IMR-90 (cell line): ENCODE results near the gene COPZ1. TPM values are rescaled to one million over a fixed set of nuclear protein-coding genes. Genes with fewer than 3 reads are reported as not detected.

ENCODE experiments used
- ATAC-seq: fragments of 200-7000 bp; cut with Tn5 transposase; 2 replicates; pipeline ENCODE4 v1.9.1; 2020; ENCODE audit warnings: low read depth, mild to moderate bottlenecking, moderate library complexity
- BruUV-seq: library from RNA; stranded (reverse); fragments of 400-500 nt; replicated peaks from 2 replicates; lab custom pipeline; 2021; lab: Mats Ljungman, UMichigan
- CTCF ChIA-PET: fragments of 300-600 bp; formaldehyde crosslinking; extraction: SDS; loops from one replicate; lab custom pipeline; 2021; ENCODE audit warnings: antibody characterized with exemption; lab: Yijun Ruan, JAX
- POLR2A ChIA-PET: fragments of 300-600 bp; sonication (Branson Sonifier 250); formaldehyde crosslinking; loops from one replicate; lab custom pipeline; 2022; ENCODE audit warnings: antibody characterized with exemption; ENCODE audit not compliant: unreplicated experiment; lab: Charles Lee
- DNase-seq: peaks from one replicate; pipeline ENCODE4 v3.0.0; 2013
- H2AFZ ChIP-seq: replicated peaks from 2 replicates; pipeline ENCODE3; 2013; ENCODE audit warnings: low read length, mild to moderate bottlenecking; ENCODE audit not compliant: poor library complexity
- H2AK5ac ChIP-seq: 2 replicates; pipeline ENCODE4 v1.6.1; 2013; ENCODE audit warnings: low read depth, low read length, inconsistent platforms
- H2AK9ac ChIP-seq: replicated peaks from 2 replicates; pipeline ENCODE3; 2013; ENCODE audit warnings: mild to moderate bottlenecking, low read depth, low read length, moderate library complexity; ENCODE audit not compliant: poor library complexity
- H2BK120ac ChIP-seq: 2 replicates; pipeline ENCODE4 v1.6.1; 2013; ENCODE audit warnings: low read depth, low read length, inconsistent platforms
- H2BK15ac ChIP-seq: 3 replicates; pipeline ENCODE4 v1.6.1; 2013; ENCODE audit warnings: low read depth, low read length, inconsistent platforms
- H2BK20ac ChIP-seq: 2 replicates; pipeline ENCODE4 v1.6.1; 2013; ENCODE audit warnings: low read depth, mild to moderate bottlenecking, inconsistent platforms, low read length, moderate library complexity
- H2BK5ac ChIP-seq: 2 replicates; pipeline ENCODE4 v1.6.1; 2013; ENCODE audit warnings: mild to moderate bottlenecking, low read depth, low read length, inconsistent platforms; ENCODE audit not compliant: poor library complexity, severe bottlenecking
- H3K14ac ChIP-seq: replicated peaks from 2 replicates; pipeline ENCODE4 v1.6.1; 2013; ENCODE audit warnings: low read depth, low read length, inconsistent platforms
- H3K18ac ChIP-seq: 2 replicates; pipeline ENCODE4 v1.6.1; 2013; ENCODE audit warnings: low read depth, low read length, control low read depth
- H3K23ac ChIP-seq: 2 replicates; pipeline ENCODE4 v1.6.1; 2013; ENCODE audit warnings: low read depth, low read length, inconsistent platforms
- H3K27ac ChIP-seq: 2 replicates; pipeline ENCODE4 v1.5.1; 2013; ENCODE audit warnings: mild to moderate bottlenecking, control low read depth, low read length; ENCODE audit not compliant: insufficient read depth
- H3K27me3 ChIP-seq: 2 replicates; pipeline ENCODE4 v1.6.1; 2013; ENCODE audit warnings: low read length; ENCODE audit not compliant: control insufficient read depth, insufficient read depth
- H3K36me3 ChIP-seq: 2 replicates; pipeline ENCODE4 v1.6.1; 2013; ENCODE audit warnings: low read length, mixed read lengths; ENCODE audit not compliant: control insufficient read depth, insufficient read depth
- H3K4ac ChIP-seq: 2 replicates; pipeline ENCODE4 v1.6.1; 2013; ENCODE audit warnings: low read depth, low read length, inconsistent platforms
- H3K4me1 ChIP-seq: 2 replicates; pipeline ENCODE4 v1.6.1; 2013; ENCODE audit warnings: low read length, mixed read lengths; ENCODE audit not compliant: control insufficient read depth, insufficient read depth
- H3K4me2 ChIP-seq: 2 replicates; pipeline ENCODE4 v1.6.1; 2013; ENCODE audit warnings: low read depth, mild to moderate bottlenecking, control low read depth, low read length, moderate library complexity
- H3K4me3 ChIP-seq: 2 replicates; pipeline ENCODE4 v1.5.1; 2013; ENCODE audit warnings: low read depth, mild to moderate bottlenecking, control low read depth, low read length, moderate library complexity; ENCODE audit not compliant: insufficient read depth
- H3K56ac ChIP-seq: 2 replicates; pipeline ENCODE4 v1.6.1; 2013; ENCODE audit warnings: low read length, inconsistent platforms; ENCODE audit not compliant: insufficient read depth; ENCODE audit errors: extremely low read depth
- H3K79me1 ChIP-seq, 2 experiments: 2 replicates each; pipeline ENCODE4 v1.6.1; 2013; ENCODE audit warnings: low read length in 2 of 2, inconsistent platforms in 1 of 2, low read depth in 1 of 2
- H3K9ac ChIP-seq: 2 replicates; pipeline ENCODE4 v1.6.1; 2013; ENCODE audit warnings: low read depth, low read length, control low read depth
- H3K9me1 ChIP-seq: 2 replicates; pipeline ENCODE4 v1.6.1; 2013; ENCODE audit warnings: low read length, inconsistent platforms; ENCODE audit not compliant: insufficient read depth
- H3K9me3 ChIP-seq: 2 replicates; pipeline ENCODE4 v1.6.1; 2013; ENCODE audit warnings: low read length; ENCODE audit not compliant: control insufficient read depth, insufficient read depth
- H4K20me1 ChIP-seq: 2 replicates; pipeline ENCODE4 v1.6.1; 2013; ENCODE audit warnings: low read length, inconsistent platforms; ENCODE audit not compliant: insufficient read depth
- H4K5ac ChIP-seq: 2 replicates; pipeline ENCODE4 v1.6.1; 2013; ENCODE audit warnings: mild to moderate bottlenecking, low read depth, low read length, control low read depth
- H4K8ac ChIP-seq, 2 experiments: 2 replicates each; pipeline ENCODE4 v1.6.1; 2013; ENCODE audit warnings: low read depth in 2 of 2, low read length in 2 of 2, control low read depth in 1 of 2, inconsistent platforms in 1 of 2
- H4K91ac ChIP-seq: 2 replicates; pipeline ENCODE4 v1.6.1; 2013; ENCODE audit warnings: low read depth, low read length, inconsistent platforms; ENCODE audit not compliant: insufficient read depth
- BHLHE40 ChIP-seq: fragments of 150-350 bp; IDR thresholded peaks from 2 replicates; pipeline ENCODE4 v1.6.1; 2016; ENCODE audit warnings: mild to moderate bottlenecking, low read depth, low read length
- CEBPB ChIP-seq: IDR thresholded peaks from 2 replicates; pipeline ENCODE4 v1.6.1; 2012; ENCODE audit warnings: low read depth, low read length, improper control_type of control experiment
- CHD1 ChIP-seq: IDR thresholded peaks from 2 replicates; pipeline ENCODE4 v1.6.1; 2012; ENCODE audit warnings: low read depth, low read length, improper control_type of control experiment
- FOS ChIP-seq: fragments of 150-350 bp; IDR thresholded peaks from 2 replicates; pipeline ENCODE4 v1.6.1; 2016; ENCODE audit warnings: low read depth, low read length
- MAFK ChIP-seq: IDR thresholded peaks from 2 replicates; pipeline ENCODE4 v1.6.1; 2012; ENCODE audit warnings: low read depth, low read length, improper control_type of control experiment
- MAZ ChIP-seq: IDR thresholded peaks from 2 replicates; pipeline ENCODE4 v1.6.1; 2012; ENCODE audit warnings: low read depth, mild to moderate bottlenecking, low read length, improper control_type of control experiment, moderate library complexity, borderline replicate concordance
- MXI1 ChIP-seq: IDR thresholded peaks from 2 replicates; pipeline ENCODE4 v1.6.1; 2012; ENCODE audit warnings: low read depth, mild to moderate bottlenecking, low read length, moderate library complexity, borderline replicate concordance
- NFE2L2 ChIP-seq: fragments of 150-350 bp; IDR thresholded peaks from 2 replicates; pipeline ENCODE4 v1.6.1; 2016; ENCODE audit warnings: low read depth, mild to moderate bottlenecking, low read length
- RAD21 ChIP-seq: IDR thresholded peaks from 2 replicates; pipeline ENCODE4 v1.6.1; 2012; ENCODE audit warnings: low read length, improper control_type of control experiment
- RFX5 ChIP-seq: IDR thresholded peaks from 2 replicates; pipeline ENCODE4 v1.8.0; 2012; ENCODE audit warnings: low read depth, mild to moderate bottlenecking, low read length, moderate library complexity
- SMC3 ChIP-seq: fragments of 150-350 bp; IDR thresholded peaks from 2 replicates; pipeline ENCODE4 v1.6.1; 2016; ENCODE audit warnings: low read depth, mild to moderate bottlenecking, antibody characterized with exemption, low read length, moderate library complexity
- WGBS, 2 experiments: methylation state at CpG; one replicate each; pipeline versions ENCODE4 v1.1.5 to v1.1.7; 2013; ENCODE audit warnings: missing lambda C conversion rate in 2 of 2; ENCODE audit not compliant: insufficient read length in 1 of 2; ENCODE audit errors: extremely low coverage in 2 of 2; 5-methylcytosine and 5-hydroxymethylcytosine counted together
- dilution Hi-C: fragments of 300-500 bp; cut with HindIII; formaldehyde crosslinking; loops from one replicate; pipeline ENCODE4 v1.14.3; 2018; ENCODE audit warnings: low sequenced_read_pairs; ENCODE audit not compliant: unreplicated experiment
- in situ Hi-C: fragments of 300-500 bp; cut with MboI; formaldehyde crosslinking; loops from 3 replicates; pipeline ENCODE4 v1.14.3; 2019; ENCODE audit warnings: low sequenced_read_pairs, inconsistent platforms, mixed read lengths
- intact Hi-C: fragments of 100-400 bp; cut with micrococcal nuclease; formaldehyde crosslinking; loops from 2 replicates; pipeline ENCODE4 v1.10.0; 2022
- polyA plus RNA-seq, 3 experiments: library from polyadenylated mRNA; depleted of rRNA; stranded (reverse); fragments of >200 nt; gene quantifications; 2 replicates each; pipeline ENCODE4 v1.2.3, GENCODE V29; 2012; ENCODE audit warnings: low replicate concordance in 1 of 3
- total RNA-seq: library from RNA; depleted of rRNA; stranded (reverse); fragments of >200 nt; gene quantifications from 2 replicates; pipeline ENCODE4 v1.2.3, GENCODE V29; 2012
- TF ChIP-seq, protein P1 (sequence below): fragments of 150-350 bp; IDR thresholded peaks from 2 replicates; pipeline ENCODE4 v1.6.1; 2017; ENCODE audit warnings: mild to moderate bottlenecking, antibody characterized with exemption, low read length, low read depth
- TF ChIP-seq, protein P2 (sequence below): fragments of 150-350 bp; IDR thresholded peaks from 2 replicates; pipeline ENCODE4 v1.6.1; 2016; ENCODE audit warnings: low read depth, mild to moderate bottlenecking, low read length, moderate library complexity, borderline replicate concordance
- TF ChIP-seq, protein P3 (sequence below): conservative IDR thresholded peaks from 2 replicates; pipeline ENCODE4 v1.5.1; 2012; ENCODE audit warnings: mild to moderate bottlenecking, low read depth, low read length, improper control_type of control experiment

The COPZ1 gene
- total and polyA plus RNA-seq, 2 of the 4 experiments (the other 2 are of a cell fraction): 187 to 382 TPM

DNA sequence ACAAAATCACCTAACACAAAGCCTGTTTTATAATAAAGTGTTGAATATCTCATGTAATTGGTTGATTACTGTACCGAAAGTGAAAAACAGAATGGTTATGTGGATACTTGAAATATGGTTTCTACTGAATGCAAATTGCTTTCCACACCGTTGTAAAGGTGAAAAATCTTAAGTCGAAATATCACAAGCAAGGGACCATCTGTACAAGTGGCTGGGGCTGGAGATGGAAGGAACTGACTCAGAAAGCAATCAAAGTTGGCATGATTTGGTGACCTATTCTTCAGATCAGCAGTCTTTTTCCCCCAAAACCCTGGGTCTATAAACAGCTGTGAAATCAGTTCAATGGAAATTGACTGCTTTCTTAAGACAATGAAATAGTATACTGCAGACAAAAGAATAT, 48.6 kb upstream of the COPZ1 start:
- Histone ChIP-seq H3K4ac (no peak overlapping the region), H3K14ac (no peak overlapping the region), H3K4me2 (no peak overlapping the region), H3K79me1 (peaks cover 9 to 34% of the 10 kb centered on the region in 2 experiments), H3K4me3 (no peak overlapping the region), H3K9ac (no peak overlapping the region), H3K36me3 (peaks cover 2% of the 10 kb centered on the region; the same call in 1 of the 2 replicates), H3K23ac (no peak overlapping the region), H4K8ac (no peak overlapping the region), H4K91ac (no peak overlapping the region), H3K9me1 (no peaks in the 10 kb centered on the region), H3K27ac (no peak overlapping the region), H2AK5ac (no peak overlapping the region), H4K5ac (no peak overlapping the region), H2BK5ac (no peak overlapping the region), H2AK9ac (no peak overlapping the region), H4K20me1 (peaks cover 17% of the 10 kb centered on the region), H2AFZ (no peak overlapping the region), H3K18ac (no peak overlapping the region), H3K27me3 (no peaks in the 10 kb centered on the region), H2BK20ac (no peak overlapping the region), H2BK15ac (no peak overlapping the region), H3K56ac (no peak overlapping the region), H2BK120ac (no peak overlapping the region), H3K9me3 (no peaks in the 10 kb centered on the region), H3K4me1 (peaks cover 3% of the 10 kb centered on the region)
- ChIA-PET CTCF (no interaction called here), POLR2A (no interaction called here)
- intact Hi-C loops: no loop called here
- no TSS peak for BruUV-seq
- ATAC-seq (no peak), DNase-seq (no peak)
- in situ Hi-C loops: loop anchor here (5.0 kb wide), 1 partner anchor 49 kb away; no protein-coding TSS in a partner anchor
- TF ChIP-seq, protein P1, sequence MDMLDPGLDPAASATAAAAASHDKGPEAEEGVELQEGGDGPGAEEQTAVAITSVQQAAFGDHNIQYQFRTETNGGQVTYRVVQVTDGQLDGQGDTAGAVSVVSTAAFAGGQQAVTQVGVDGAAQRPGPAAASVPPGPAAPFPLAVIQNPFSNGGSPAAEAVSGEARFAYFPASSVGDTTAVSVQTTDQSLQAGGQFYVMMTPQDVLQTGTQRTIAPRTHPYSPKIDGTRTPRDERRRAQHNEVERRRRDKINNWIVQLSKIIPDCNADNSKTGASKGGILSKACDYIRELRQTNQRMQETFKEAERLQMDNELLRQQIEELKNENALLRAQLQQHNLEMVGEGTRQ: no peak
- TF ChIP-seq MAFK (no peak), CHD1 (no peak), BHLHE40 (no peak), NFE2L2 (no peak), SMC3 (no peak), MAZ (no peak), RAD21 (no peak), RFX5 (no peak), FOS (no peak), MXI1 (no peak), CEBPB (no peak)
- TF ChIP-seq, protein P2, sequence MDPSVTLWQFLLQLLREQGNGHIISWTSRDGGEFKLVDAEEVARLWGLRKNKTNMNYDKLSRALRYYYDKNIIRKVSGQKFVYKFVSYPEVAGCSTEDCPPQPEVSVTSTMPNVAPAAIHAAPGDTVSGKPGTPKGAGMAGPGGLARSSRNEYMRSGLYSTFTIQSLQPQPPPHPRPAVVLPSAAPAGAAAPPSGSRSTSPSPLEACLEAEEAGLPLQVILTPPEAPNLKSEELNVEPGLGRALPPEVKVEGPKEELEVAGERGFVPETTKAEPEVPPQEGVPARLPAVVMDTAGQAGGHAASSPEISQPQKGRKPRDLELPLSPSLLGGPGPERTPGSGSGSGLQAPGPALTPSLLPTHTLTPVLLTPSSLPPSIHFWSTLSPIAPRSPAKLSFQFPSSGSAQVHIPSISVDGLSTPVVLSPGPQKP: no peak
- TF ChIP-seq, protein P3, sequence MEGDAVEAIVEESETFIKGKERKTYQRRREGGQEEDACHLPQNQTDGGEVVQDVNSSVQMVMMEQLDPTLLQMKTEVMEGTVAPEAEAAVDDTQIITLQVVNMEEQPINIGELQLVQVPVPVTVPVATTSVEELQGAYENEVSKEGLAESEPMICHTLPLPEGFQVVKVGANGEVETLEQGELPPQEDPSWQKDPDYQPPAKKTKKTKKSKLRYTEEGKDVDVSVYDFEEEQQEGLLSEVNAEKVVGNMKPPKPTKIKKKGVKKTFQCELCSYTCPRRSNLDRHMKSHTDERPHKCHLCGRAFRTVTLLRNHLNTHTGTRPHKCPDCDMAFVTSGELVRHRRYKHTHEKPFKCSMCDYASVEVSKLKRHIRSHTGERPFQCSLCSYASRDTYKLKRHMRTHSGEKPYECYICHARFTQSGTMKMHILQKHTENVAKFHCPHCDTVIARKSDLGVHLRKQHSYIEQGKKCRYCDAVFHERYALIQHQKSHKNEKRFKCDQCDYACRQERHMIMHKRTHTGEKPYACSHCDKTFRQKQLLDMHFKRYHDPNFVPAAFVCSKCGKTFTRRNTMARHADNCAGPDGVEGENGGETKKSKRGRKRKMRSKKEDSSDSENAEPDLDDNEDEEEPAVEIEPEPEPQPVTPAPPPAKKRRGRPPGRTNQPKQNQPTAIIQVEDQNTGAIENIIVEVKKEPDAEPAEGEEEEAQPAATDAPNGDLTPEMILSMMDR: no peak
- dilution Hi-C loops: no loop called here
- WGBS, 2 experiments: no CpG with 5 or more reads among the region's 3 CpGs
